MM.1S (cell line): ENCODE data around the gene CCNG1.
A peak's percentile ranks its signal among the peaks of the same experiment; 100 is the strongest.

Source experiments
- DNase-seq: peaks from one replicate; pipeline ENCODE4 v3.0.0-alpha.2; 2015
- H2AFZ ChIP-seq: fragments of 300-600 bp; sonication (generic); 2 replicates; pipeline ENCODE4 v1.6.0; 2016; ENCODE audit warnings: antibody characterized with exemption, low read length
- H3F3A ChIP-seq: fragments of 300-600 bp; sonication (generic); 2 replicates; pipeline ENCODE4 v1.6.1; 2016; ENCODE audit warnings: mild to moderate bottlenecking, antibody characterized with exemption, low read length, moderate library complexity, mixed read lengths; ENCODE audit not compliant: insufficient read depth
- H3K27ac ChIP-seq: fragments of 300-600 bp; sonication (generic); 2 replicates; pipeline ENCODE4 v1.5.1; 2016; ENCODE audit warnings: mild to moderate bottlenecking, low read length
- H3K27me3 ChIP-seq: fragments of 300-600 bp; sonication (generic); replicated peaks from 2 replicates; pipeline ENCODE4 v1.6.0; 2016; ENCODE audit warnings: low read length; ENCODE audit not compliant: insufficient read depth
- H3K36me3 ChIP-seq: fragments of 300-600 bp; sonication (generic); replicated peaks from 2 replicates; pipeline ENCODE4 v1.6.1; 2016; ENCODE audit warnings: mild to moderate bottlenecking, low read length, mixed read lengths; ENCODE audit not compliant: insufficient read depth
- H3K4me1 ChIP-seq: fragments of 300-600 bp; sonication (generic); 2 replicates; pipeline ENCODE4 v1.6.1; 2016; ENCODE audit warnings: low read length, mixed read lengths
- H3K4me2 ChIP-seq: fragments of 300-600 bp; sonication (generic); 2 replicates; pipeline ENCODE4 v1.6.0; 2016; ENCODE audit warnings: low read depth, low read length
- H3K4me3 ChIP-seq: fragments of 300-600 bp; sonication (generic); 2 replicates; pipeline ENCODE4 v1.5.1; 2016; ENCODE audit warnings: low read length, mixed read lengths
- H3K79me2 ChIP-seq: fragments of 300-600 bp; sonication (generic); 2 replicates; pipeline ENCODE4 v1.6.1; 2016; ENCODE audit warnings: mixed run types, low read length, mixed read lengths
- H3K9ac ChIP-seq: fragments of 300-600 bp; sonication (generic); 2 replicates; pipeline ENCODE4 v1.6.1; 2016; ENCODE audit warnings: low read length, mixed read lengths
- H3K9me2 ChIP-seq: fragments of 300-600 bp; sonication (generic); replicated peaks from 2 replicates; pipeline ENCODE4 v1.6.1; 2016; ENCODE audit warnings: mild to moderate bottlenecking, low read length, mixed read lengths; ENCODE audit not compliant: insufficient read depth
- H3K9me3 ChIP-seq: fragments of 300-600 bp; sonication (generic); replicated peaks from 2 replicates; pipeline ENCODE4 v1.6.1; 2016; ENCODE audit warnings: mild to moderate bottlenecking, low read length, mixed read lengths; ENCODE audit not compliant: insufficient read depth
- H4K20me1 ChIP-seq: fragments of 300-600 bp; sonication (generic); 2 replicates; pipeline ENCODE4 v1.6.1; 2016; ENCODE audit warnings: mild to moderate bottlenecking, low read length, moderate library complexity, mixed read lengths; ENCODE audit not compliant: insufficient read depth
- EZH2 ChIP-seq: fragments of 300-600 bp; sonication (generic); optimal IDR thresholded peaks from 2 replicates; pipeline ENCODE3; 2017; ENCODE audit warnings: low read depth, mild to moderate bottlenecking, antibody characterized with exemption, low read length, mixed read lengths
- EZH2phosphoT487 ChIP-seq: fragments of 300-600 bp; sonication (generic); IDR thresholded peaks from 2 replicates; pipeline ENCODE4 v1.6.1; 2018; ENCODE audit warnings: antibody characterized with exemption, low read length
- TF ChIP-seq, protein P1 (sequence below): fragments of 300-600 bp; sonication (generic); IDR thresholded peaks from 2 replicates; pipeline ENCODE4 v1.5.1; 2016; ENCODE audit warnings: antibody characterized with exemption, low read length, mixed read lengths

CCNG1 gene

DNA sequence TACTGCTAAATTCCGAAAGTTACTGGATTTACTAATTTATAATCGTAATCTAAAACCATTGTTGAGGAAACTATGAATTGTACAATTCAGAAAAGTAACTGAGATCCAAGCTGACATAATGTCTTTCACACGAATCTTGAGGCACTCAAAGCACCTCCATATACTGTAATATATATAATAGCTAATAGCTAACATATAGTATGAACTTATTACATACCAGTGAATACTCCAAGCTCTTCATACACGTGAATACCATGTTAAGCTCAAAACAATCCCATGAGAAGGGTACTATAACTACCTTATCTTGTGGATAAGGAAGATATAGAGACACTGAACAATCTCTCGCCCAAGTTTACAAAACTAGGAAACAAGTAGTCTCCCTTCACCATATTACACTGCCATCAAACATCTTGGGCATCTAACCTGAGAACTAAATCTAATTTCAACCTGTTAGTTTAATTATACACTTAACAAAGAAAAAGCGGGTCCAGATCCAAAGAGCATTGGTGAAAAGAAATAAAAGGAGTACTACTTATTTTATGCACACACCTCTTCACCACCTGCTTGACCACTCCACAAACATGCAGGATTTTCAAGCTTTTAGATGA lies 21.5 kb downstream of the CCNG1 start:
- Histone ChIP-seq H4K20me1 (no peaks in the 10 kb centered on the region), H3K4me1 (no peaks in the 10 kb centered on the region), H3K9me3 (no peaks in the 10 kb centered on the region), H3K4me3 (peak overlapping the region; percentile 94), H2AFZ (peak overlapping the region; percentile 91), H3K79me2 (peaks cover 50% of the 10 kb centered on the region), H3K9me2 (no peaks in the 10 kb centered on the region), H3F3A (peaks cover 33% of the 10 kb centered on the region), H3K4me2 (peak overlapping the region; percentile 86), H3K36me3 (no peaks in the 10 kb centered on the region), H3K27ac (peak overlapping the region; percentile 98), H3K9ac (peak overlapping the region; percentile 97), H3K27me3 (no peaks in the 10 kb centered on the region)
- no peak for TF ChIP-seq EZH2
- TF ChIP-seq EZH2phosphoT487, result no peak
- TF ChIP-seq, protein P1, sequence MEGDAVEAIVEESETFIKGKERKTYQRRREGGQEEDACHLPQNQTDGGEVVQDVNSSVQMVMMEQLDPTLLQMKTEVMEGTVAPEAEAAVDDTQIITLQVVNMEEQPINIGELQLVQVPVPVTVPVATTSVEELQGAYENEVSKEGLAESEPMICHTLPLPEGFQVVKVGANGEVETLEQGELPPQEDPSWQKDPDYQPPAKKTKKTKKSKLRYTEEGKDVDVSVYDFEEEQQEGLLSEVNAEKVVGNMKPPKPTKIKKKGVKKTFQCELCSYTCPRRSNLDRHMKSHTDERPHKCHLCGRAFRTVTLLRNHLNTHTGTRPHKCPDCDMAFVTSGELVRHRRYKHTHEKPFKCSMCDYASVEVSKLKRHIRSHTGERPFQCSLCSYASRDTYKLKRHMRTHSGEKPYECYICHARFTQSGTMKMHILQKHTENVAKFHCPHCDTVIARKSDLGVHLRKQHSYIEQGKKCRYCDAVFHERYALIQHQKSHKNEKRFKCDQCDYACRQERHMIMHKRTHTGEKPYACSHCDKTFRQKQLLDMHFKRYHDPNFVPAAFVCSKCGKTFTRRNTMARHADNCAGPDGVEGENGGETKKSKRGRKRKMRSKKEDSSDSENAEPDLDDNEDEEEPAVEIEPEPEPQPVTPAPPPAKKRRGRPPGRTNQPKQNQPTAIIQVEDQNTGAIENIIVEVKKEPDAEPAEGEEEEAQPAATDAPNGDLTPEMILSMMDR, result no peak
- peak; percentile 9 for DNase-seq

DNA sequence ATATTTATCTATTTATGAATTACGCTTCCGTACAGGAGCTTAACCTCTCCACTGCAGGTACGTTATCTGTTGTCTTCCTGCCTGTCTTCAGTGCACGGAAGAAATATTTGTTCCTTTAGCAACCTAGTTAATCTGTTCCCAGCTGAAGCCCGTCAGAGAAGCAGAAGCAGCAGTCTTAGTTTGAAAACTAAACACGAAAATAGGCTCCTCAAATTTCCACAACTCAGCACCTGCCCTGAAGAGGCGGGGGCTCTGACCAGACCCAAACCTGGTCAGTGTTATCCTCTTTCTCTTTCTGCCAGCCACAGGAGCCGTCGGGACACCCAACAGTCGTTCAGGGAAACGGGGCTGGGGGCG lies 22.0 kb downstream of the CCNG1 start:
- Histone ChIP-seq H3K36me3 (no peaks in the 10 kb centered on the region), H3K9me2 (no peaks in the 10 kb centered on the region), H3K4me2 (peak overlapping the region; percentile 86), H3K27me3 (no peaks in the 10 kb centered on the region), H3K9ac (peak overlapping the region; percentile 97), H3K27ac (peak overlapping the region; percentile 98), H3K9me3 (no peaks in the 10 kb centered on the region), H3F3A (peaks cover 33% of the 10 kb centered on the region), H3K4me3 (peak overlapping the region; percentile 94), H3K4me1 (no peaks in the 10 kb centered on the region), H2AFZ (peak overlapping the region; percentile 91), H3K79me2 (peaks cover 55% of the 10 kb centered on the region), H4K20me1 (no peaks in the 10 kb centered on the region)
- DNase-seq, result peak; percentile 60
- no peak for TF ChIP-seq EZH2phosphoT487

DNA sequence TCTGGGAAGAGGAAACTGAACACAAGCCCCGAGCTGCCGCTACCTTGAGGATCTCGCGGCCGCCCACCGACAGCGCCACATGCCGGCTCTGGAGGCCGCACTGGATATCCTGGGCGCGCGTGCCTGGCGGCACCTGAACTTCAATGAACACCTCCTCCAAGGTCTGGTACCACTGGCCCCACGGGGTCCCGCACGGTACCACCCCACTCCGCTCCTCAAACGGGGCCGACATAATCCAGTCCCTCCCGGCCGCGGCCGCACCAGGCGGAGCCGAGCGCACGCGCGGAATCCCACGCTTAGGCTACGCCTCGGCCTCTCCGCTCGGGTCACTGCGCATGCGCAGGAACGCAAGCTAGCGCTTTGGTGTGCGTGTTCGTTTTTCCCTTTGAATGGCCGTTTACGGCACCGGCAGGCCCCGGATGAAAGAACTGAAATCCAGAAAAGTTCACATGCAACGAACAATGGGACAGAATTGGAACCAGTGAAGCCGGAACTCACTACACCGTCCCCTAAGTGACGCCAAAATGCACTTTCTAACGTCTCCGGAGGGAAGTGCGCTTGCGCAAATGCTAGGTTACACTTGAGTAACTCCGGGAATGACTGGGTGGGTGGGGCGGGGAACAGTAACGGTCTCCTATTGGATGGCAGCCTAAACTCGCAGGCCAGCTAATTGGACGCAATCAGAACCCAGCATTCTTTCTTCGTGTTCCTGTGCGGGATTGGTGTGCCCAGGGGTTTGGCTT lies 22.6 kb downstream of the CCNG1 start, which contains the start of gene NUDCD2:
Gene NUDCD2 (minus strand): TSS at position 284 of the 743 bp plus-strand sequence. CDS start 52 bp downstream, at position 232.
- no peaks in the 10 kb centered on the region for H3K27me3 ChIP-seq
- peaks cover 61% of the 10 kb centered on the region for H3K79me2 ChIP-seq
- H3K9me3 ChIP-seq, result no peaks in the 10 kb centered on the region
- no peaks in the 10 kb centered on the region for H3K4me1 ChIP-seq
- peak within 1 kb of the TSS; percentile 86 for H3K4me2 ChIP-seq
- peak within 1 kb of the TSS; percentile 94 for H3K4me3 ChIP-seq
- H4K20me1 ChIP-seq, result no peaks in the 10 kb centered on the region
- peak; percentile 98 for DNase-seq
- peak within 1 kb of the TSS; percentile 91 for H2AFZ ChIP-seq
- no peaks in the 10 kb centered on the region for H3K9me2 ChIP-seq
- TF ChIP-seq, protein P1, result peak; percentile 30
- TF ChIP-seq EZH2 (no peak), EZH2phosphoT487 (no peak)
- H3K9ac ChIP-seq, result peak within 1 kb of the TSS; percentile 97
- no peaks in the 10 kb centered on the region; the same call in 1 of the 2 replicates for H3K36me3 ChIP-seq
- peak within 1 kb of the TSS; percentile 98 for H3K27ac ChIP-seq
- peaks cover 33% of the 10 kb centered on the region for H3F3A ChIP-seq
